Keratinocyte (primary cell): ENCODE data around the gene ZDHHC20. TPM values are rescaled to one million over a fixed set of nuclear protein-coding genes. Genes with fewer than 3 reads are reported as not detected.
A peak's percentile ranks its signal among the peaks of the same experiment; 100 is the strongest.

Source experiments
- DNase-seq: peaks from one replicate; pipeline ENCODE4 v3.0.0-alpha.2; 2011; ENCODE audit warnings: low read depth, missing footprints, low spot score
- FAIRE-seq: peaks from 2 replicates; lab custom pipeline; 2011; peaks lifted over from hg19 to GRCh38; lab: Jason Lieb, UNC
- H2AFZ ChIP-seq: 2 replicates; pipeline ENCODE4 v1.6.0; 2012; ENCODE audit warnings: low read length, control low read depth, inconsistent platforms; ENCODE audit not compliant: control insufficient read depth
- H3K27ac ChIP-seq: 2 replicates; pipeline ENCODE4 v1.5.1; 2011; ENCODE audit warnings: low read length; ENCODE audit not compliant: control insufficient read depth, insufficient read depth
- H3K27me3 ChIP-seq: 3 replicates; pipeline ENCODE4 v1.6.0; 2011; ENCODE audit warnings: low read length; ENCODE audit not compliant: control insufficient read depth, insufficient read depth; ENCODE audit errors: extremely low read depth
- H3K36me3 ChIP-seq, 2 experiments: 2 replicates in 1 of 2; 3 replicates in 1 of 2; pipeline ENCODE4 v1.5.1; 2011; ENCODE audit warnings: low read length in 2 of 2, mild to moderate bottlenecking in 1 of 2; ENCODE audit not compliant: control insufficient read depth in 2 of 2, insufficient read depth in 2 of 2; ENCODE audit errors: extremely low read depth in 1 of 2
- H3K4me1 ChIP-seq: 3 replicates; pipeline ENCODE4 v1.5.1; 2011; ENCODE audit warnings: low read length; ENCODE audit not compliant: control insufficient read depth, insufficient read depth; ENCODE audit errors: extremely low read depth
- H3K4me2 ChIP-seq: 3 replicates; pipeline ENCODE4 v1.6.0; 2011; ENCODE audit warnings: low read depth, low read length; ENCODE audit not compliant: control insufficient read depth, insufficient read depth; ENCODE audit errors: extremely low read depth
- H3K4me3 ChIP-seq, 3 experiments: fragments of 200-600 bp in 1 of 3; sonication (generic) in 1 of 3; 2 replicates in 2 of 3; 3 replicates in 1 of 3; pipeline ENCODE4 v1.5.1; 2011 to 2016; ENCODE audit warnings: low read length in 3 of 3, mild to moderate bottlenecking in 3 of 3, control low read depth in 2 of 3, inconsistent platforms in 1 of 3, low read depth in 1 of 3, mixed read lengths in 1 of 3, mixed run types in 1 of 3, moderate library complexity in 1 of 3; ENCODE audit not compliant: control insufficient read depth in 2 of 3, insufficient read depth in 2 of 3; ENCODE audit errors: extremely low read depth in 1 of 3
- H3K79me2 ChIP-seq: 2 replicates; pipeline ENCODE4 v1.6.0; 2012; ENCODE audit warnings: low read length; ENCODE audit not compliant: control insufficient read depth, insufficient read depth
- H3K9ac ChIP-seq: 3 replicates; pipeline ENCODE4 v1.6.0; 2011; ENCODE audit warnings: low read length; ENCODE audit not compliant: control insufficient read depth, insufficient read depth; ENCODE audit errors: extremely low read depth
- H3K9me1 ChIP-seq: 3 replicates; pipeline ENCODE4 v1.6.0; 2011; ENCODE audit warnings: low read length; ENCODE audit not compliant: control insufficient read depth, insufficient read depth; ENCODE audit errors: extremely low read depth
- H3K9me3 ChIP-seq: 2 replicates; pipeline ENCODE4 v1.5.1; 2012; ENCODE audit warnings: low read depth, low read length; ENCODE audit not compliant: control insufficient read depth
- H4K20me1 ChIP-seq: 3 replicates; pipeline ENCODE4 v1.6.0; 2011; ENCODE audit warnings: low read length; ENCODE audit not compliant: control insufficient read depth, insufficient read depth; ENCODE audit errors: extremely low read depth
- CTCF ChIP-seq, 3 experiments: IDR thresholded peaks in 1 of 3; conservative IDR thresholded peaks in 1 of 3; optimal IDR thresholded peaks in 1 of 3; 2 replicates in 2 of 3; 3 replicates in 1 of 3; pipeline versions ENCODE3 to v1.5.1; 2011; ENCODE audit warnings: low read length in 3 of 3, mild to moderate bottlenecking in 3 of 3, moderate library complexity in 2 of 3, control low read depth in 1 of 3, inconsistent platforms in 1 of 3; ENCODE audit not compliant: insufficient read depth in 2 of 3; ENCODE audit errors: extremely low read depth in 1 of 3
- EZH2 ChIP-seq: IDR thresholded peaks from one replicate; pipeline ENCODE4 v1.6.1; 2012; ENCODE audit warnings: inconsistent platforms, mild to moderate bottlenecking, low read length, moderate library complexity
- dilution Hi-C: fragments of 300-500 bp; cut with MboI; formaldehyde crosslinking; loops from one replicate; pipeline ENCODE4 v1.7.0; 2020; ENCODE audit warnings: low sequenced_read_pairs; ENCODE audit not compliant: extremely low pct_ligation_motif_present
- polyA plus RNA-seq, 5 experiments: library from polyadenylated mRNA; depleted of rRNA in 3 of 5; stranded (reverse) in 3 of 5; stranded (forward) in 1 of 5; unstranded in 1 of 5; fragments of >200 nt; gene quantifications; 1 replicate in 1 of 5; 2 replicates in 3 of 5; 3 replicates in 1 of 5; pipeline versions ENCODE4 v1.2.1 to v1.2.3, GENCODE V29; 2011 to 2012; ENCODE audit warnings: missing spikeins in 2 of 5, low read depth in 1 of 5, low replicate concordance in 1 of 5

ZDHHC20 gene
- polyA plus RNA-seq, 1 donor (not counting 4 experiments of a cell fraction or from before 2014, with no cell fraction given), result 45.8 TPM

DNA sequence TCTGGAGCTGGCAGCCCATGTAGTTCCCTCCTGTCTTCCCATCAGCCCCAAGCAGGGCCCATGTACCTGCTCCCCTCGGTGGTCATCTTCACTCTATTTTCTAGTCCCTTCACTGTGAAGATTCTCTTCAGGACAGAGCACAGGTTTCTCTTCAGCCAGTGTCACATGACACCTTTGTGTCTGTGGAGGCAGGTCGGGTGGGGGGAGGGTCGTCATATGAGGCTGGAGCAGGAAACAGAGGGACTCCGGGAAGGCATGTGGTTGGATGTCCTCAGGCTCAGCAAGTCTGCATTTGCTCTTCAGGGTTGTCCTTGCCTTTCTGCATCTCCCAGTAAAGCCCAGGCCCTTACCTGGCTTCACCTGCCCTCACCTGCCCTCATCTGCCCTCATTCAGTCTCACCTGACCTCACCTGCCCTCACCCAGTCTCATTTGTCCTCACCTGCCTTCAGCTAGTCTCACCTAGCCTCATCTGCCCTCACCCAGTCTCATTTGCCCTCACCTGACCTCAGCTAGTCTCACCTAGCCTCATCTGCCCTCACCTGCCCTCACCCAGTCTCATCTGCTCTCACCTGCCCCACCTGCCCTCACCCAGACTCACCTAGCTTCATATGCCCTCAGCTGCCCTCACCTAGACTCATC, 120.3 kb downstream of the ZDHHC20 start:
- no peaks in the 10 kb centered on the region for H4K20me1 ChIP-seq
- H3K27me3 ChIP-seq, result no peaks in the 10 kb centered on the region
- no peak overlapping the region for H3K4me2 ChIP-seq
- no peak for FAIRE-seq
- H3K9me3 ChIP-seq, result no peaks in the 10 kb centered on the region
- H3K4me3 ChIP-seq, result no peak overlapping the region
- dilution Hi-C loops, result no loop called here
- H3K4me1 ChIP-seq, result no peaks in the 10 kb centered on the region
- no peak overlapping the region for H3K27ac ChIP-seq
- H3K79me2 ChIP-seq, result no peaks in the 10 kb centered on the region
- no peaks in the 10 kb centered on the region for H3K36me3 ChIP-seq
- H2AFZ ChIP-seq, result no peak overlapping the region
- no peak for DNase-seq
- TF ChIP-seq EZH2 (no peak), CTCF (optimal IDR thresholded peaks at IDR 0.05 in 1 of 3, IDR thresholded peaks at IDR 0.05 in 1 of 3, conservative IDR thresholded peaks at IDR 0.05 in 1 of 3; ENCODE audit: extremely low read depth in 1 of 3, insufficient read depth in 2 of 3, low read length in 3 of 3) (no peak)
- no peaks in the 10 kb centered on the region for H3K9me1 ChIP-seq
- H3K9ac ChIP-seq, result no peak overlapping the region

GRCh38 chr13:21338156-21338555, 120.9 kb downstream of the ZDHHC20 start:
- Histone ChIP-seq H3K4me1 (no peaks in the 10 kb centered on the region), H3K9me1 (no peaks in the 10 kb centered on the region), H3K27ac (no peak overlapping the region), H3K9ac (no peak overlapping the region), H3K36me3 (no peaks in the 10 kb centered on the region), H2AFZ (no peak overlapping the region), H3K79me2 (no peaks in the 10 kb centered on the region), H3K27me3 (no peaks in the 10 kb centered on the region), H3K4me3 (no peak overlapping the region), H3K4me2 (no peak overlapping the region), H3K9me3 (no peaks in the 10 kb centered on the region), H4K20me1 (no peaks in the 10 kb centered on the region)
- no peak for FAIRE-seq
- dilution Hi-C loops, result no loop called here
- DNase-seq, result no peak
- peak in 1 of 3 experiments; percentile 4 for TF ChIP-seq CTCF (optimal IDR thresholded peaks at IDR 0.05 in 1 of 3, IDR thresholded peaks at IDR 0.05 in 1 of 3, conservative IDR thresholded peaks at IDR 0.05 in 1 of 3; ENCODE audit: extremely low read depth in 1 of 3, insufficient read depth in 2 of 3, low read length in 3 of 3)
- TF ChIP-seq EZH2, result no peak
